ENCODE measurements around the gene MPZ.
"Not testable (repeated sequence)": the region's sequence is repeated elsewhere in the genome, so short reads cannot be mapped to it uniquely, and the experiment has no call there.

MPZ gene

DNA sequence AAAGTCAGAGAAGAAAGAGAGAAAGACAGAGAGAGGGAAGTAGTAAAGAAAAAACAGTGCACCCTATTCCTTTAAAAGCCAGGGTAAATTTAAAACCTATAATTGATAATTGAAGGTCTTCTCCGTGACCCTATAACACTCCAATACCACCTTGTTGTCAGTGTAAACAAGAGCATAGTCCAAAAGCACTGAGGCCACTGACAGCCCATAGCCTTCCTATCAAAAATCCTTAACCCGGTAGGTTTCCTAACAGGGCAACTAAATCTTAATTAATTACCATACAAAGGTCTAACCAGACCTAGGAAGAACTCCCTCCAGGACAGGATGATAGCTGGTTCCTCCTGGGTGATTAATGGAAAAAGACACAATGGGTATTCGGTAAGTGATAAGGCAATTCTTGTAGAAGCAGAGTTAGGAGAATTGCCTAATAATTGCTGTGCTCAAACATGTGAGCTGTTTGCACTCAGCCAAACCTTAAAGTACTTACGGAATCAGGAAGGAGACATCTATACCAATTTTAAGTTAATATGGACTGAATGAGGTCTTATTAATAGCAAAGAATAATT, 53.7 kb downstream of the MPZ start:
- not testable (repeated sequence) for DNase-seq (ENCODE audit: low spot score)

DNA sequence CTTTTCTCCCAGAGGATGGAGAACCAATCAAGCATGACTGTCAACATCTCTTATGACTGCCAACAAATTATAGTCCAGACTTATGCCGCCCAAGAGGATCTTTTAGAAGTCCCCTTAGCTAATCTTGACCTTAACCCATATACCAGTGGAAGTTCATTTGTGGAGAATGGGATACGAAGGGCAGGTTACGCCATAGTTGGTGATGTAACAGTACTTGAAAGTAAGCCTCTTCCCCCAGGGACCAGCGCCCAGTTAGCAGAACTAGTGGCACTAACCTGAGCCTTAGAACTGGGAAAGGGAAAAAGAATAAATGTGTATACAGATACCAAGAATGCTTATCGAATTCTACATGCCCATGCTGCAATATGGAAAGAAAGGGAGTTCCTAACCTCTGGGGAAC, 54.5 kb downstream of the MPZ start:
- not testable (repeated sequence) for DNase-seq (ENCODE audit: low spot score)
